ENCODE data around the gene MAST4. TPM values are rescaled to one million over a fixed set of nuclear protein-coding genes. Genes with fewer than 3 reads are reported as not detected.

MAST4 gene
- total and polyA plus RNA-seq, 2 experiments from 2014 or later: 4.2 to 6.0 TPM

DNA sequence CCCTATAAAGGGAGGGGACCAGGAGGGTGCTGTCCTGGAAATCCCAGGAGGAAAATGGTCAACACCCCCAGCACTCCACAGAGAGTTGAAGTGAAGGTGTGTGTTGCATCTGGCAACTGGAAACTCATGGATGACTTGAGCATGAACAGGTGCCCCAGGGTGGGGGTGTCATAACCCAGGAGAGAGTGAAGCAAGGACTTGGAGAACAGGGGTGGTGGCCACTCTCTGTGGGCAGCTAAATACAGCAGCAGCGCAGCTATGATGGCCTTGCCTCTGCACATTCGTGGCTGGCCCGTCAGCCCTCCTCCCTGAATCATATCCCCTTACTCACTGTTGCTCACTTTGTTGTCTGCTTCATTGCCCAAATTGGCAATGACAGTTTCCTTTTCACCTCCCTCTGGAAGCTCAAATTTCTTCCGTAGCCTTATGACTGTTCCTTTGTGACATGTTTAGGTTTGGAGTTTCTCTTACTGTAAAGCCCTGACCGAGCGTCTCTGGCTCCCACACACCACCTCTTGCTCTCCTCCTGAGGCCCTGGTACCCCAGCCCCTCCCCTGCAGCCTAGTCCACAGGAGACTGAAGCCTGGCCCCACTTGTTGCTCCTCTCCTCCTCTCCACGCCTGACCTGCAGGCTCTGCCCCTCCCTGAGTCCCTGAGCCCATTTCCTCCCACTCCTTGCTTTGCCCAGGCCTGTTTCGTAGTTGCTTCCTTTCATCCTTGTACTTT lies 414.7 kb downstream of the MAST4 start:
- H3K27me3 ChIP-seq (replicated peaks; ENCODE audit: insufficient read depth): no peaks in the 10 kb centered on the region
- H3K9me3 ChIP-seq (ENCODE audit: low read depth): no peaks in the 10 kb centered on the region
- peak overlapping the region; percentile 82 for H3K27ac ChIP-seq
- no peaks in the 10 kb centered on the region for H3K36me3 ChIP-seq (ENCODE audit: low read depth)
- peak; percentile 89 for DNase-seq
- H3K79me2 ChIP-seq (ENCODE audit: insufficient read depth): peaks cover 63% of the 10 kb centered on the region
- H3K9me2 ChIP-seq (ENCODE audit: insufficient read depth): no peaks in the 10 kb centered on the region
- TF ChIP-seq EZH2 (IDR thresholded peaks at IDR 0.05; ENCODE audit: insufficient read depth, poor library complexity, severe bottlenecking) (no peak), EZH2phosphoT487 (IDR thresholded peaks at IDR 0.05; ENCODE audit: insufficient read depth, low read depth) (no peak)
- H3K9ac ChIP-seq: peak overlapping the region; percentile 59
- H3K4me2 ChIP-seq (ENCODE audit: unreplicated experiment): peak overlapping the region; percentile 79
- in situ Hi-C loops (cut with MboI): no loop called here
- no peaks in the 10 kb centered on the region for H4K20me1 ChIP-seq (ENCODE audit: insufficient read depth)
- WGBS, 2 experiments (ENCODE audit: low coverage in 1 of 2, low lambda C conversion rate in 2 of 2, missing lambda C conversion rate in 2 of 2): 7% methylated on average over 8 of the region's 8 CpGs
- peaks cover 44% of the 10 kb centered on the region for H3K4me1 ChIP-seq (ENCODE audit: insufficient read depth)
- peak overlapping the region; percentile 49 for H3K4me3 ChIP-seq
- peaks cover 20% of the 10 kb centered on the region for H3F3A ChIP-seq (ENCODE audit: insufficient read depth)
- peak overlapping the region; percentile 77 for H2AFZ ChIP-seq

DNA sequence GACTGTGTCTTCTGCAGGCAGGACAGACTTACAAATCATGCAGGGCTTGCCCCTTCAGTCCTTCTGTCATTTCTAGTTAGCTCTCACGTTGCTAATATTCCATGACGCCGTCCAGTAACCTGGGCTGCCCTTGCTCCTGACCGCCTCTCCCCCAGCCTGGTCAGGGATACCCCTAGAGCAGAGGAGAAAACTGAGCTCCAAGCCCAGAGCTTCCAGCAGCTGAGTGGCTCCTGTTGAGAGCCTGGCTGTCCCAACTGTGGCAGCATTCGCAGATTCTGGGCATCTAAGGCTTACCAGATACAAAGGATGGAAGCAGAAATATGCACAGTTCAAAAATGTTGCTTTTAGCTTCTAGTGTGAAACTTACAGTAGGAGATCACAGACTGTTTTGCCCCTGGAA lies 415.2 kb downstream of the MAST4 start:
- peaks cover 44% of the 10 kb centered on the region for H3K4me1 ChIP-seq (ENCODE audit: insufficient read depth)
- H3K79me2 ChIP-seq (ENCODE audit: insufficient read depth): peaks cover 58% of the 10 kb centered on the region
- no peaks in the 10 kb centered on the region for H3K9me3 ChIP-seq (ENCODE audit: low read depth)
- H3K4me3 ChIP-seq: peak overlapping the region; percentile 49
- no peaks in the 10 kb centered on the region for H4K20me1 ChIP-seq (ENCODE audit: insufficient read depth)
- 91 to 92% methylated on average over 5 of the region's 5 CpGs for WGBS, 2 experiments (ENCODE audit: low coverage in 1 of 2, low lambda C conversion rate in 2 of 2, missing lambda C conversion rate in 2 of 2)
- H3F3A ChIP-seq (ENCODE audit: insufficient read depth): peaks cover 24% of the 10 kb centered on the region
- in situ Hi-C loops (cut with MboI): no loop called here
- peak overlapping the region; percentile 77 for H2AFZ ChIP-seq
- DNase-seq: no peak
- no peaks in the 10 kb centered on the region for H3K27me3 ChIP-seq (replicated peaks; ENCODE audit: insufficient read depth)
- no peak for TF ChIP-seq EZH2 (IDR thresholded peaks at IDR 0.05; ENCODE audit: insufficient read depth, poor library complexity, severe bottlenecking)
- TF ChIP-seq EZH2phosphoT487 (IDR thresholded peaks at IDR 0.05; ENCODE audit: insufficient read depth, low read depth): no peak
- H3K36me3 ChIP-seq (ENCODE audit: low read depth): no peaks in the 10 kb centered on the region
- no peaks in the 10 kb centered on the region for H3K9me2 ChIP-seq (ENCODE audit: insufficient read depth)
- H3K4me2 ChIP-seq (ENCODE audit: unreplicated experiment): peak overlapping the region; percentile 79
- peak overlapping the region; percentile 82 for H3K27ac ChIP-seq
- peak overlapping the region; percentile 59 for H3K9ac ChIP-seq

DNA sequence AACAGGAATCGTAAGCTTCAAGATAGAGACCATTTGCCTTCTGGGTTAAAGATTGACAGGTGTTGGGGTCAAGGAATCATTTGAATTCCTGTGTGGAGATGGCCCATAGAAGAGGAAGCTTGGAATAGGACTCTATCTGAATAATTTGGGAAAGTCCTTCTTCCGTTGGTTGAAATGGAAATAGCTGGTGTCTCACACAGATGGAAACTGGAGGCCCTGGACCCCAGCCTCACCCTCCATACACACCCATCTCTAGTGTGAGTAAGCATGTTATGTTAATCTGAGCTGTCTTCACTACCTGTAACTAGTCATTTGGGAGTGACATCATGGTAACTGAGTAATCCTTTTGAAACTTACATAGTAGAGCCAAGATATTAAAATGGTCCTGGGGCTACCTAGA lies 416.0 kb downstream of the MAST4 start:
- H3K27me3 ChIP-seq (replicated peaks; ENCODE audit: insufficient read depth): no peaks in the 10 kb centered on the region
- DNase-seq: peak; percentile 55
- peaks cover 26% of the 10 kb centered on the region for H3F3A ChIP-seq (ENCODE audit: insufficient read depth)
- no peak overlapping the region for H3K4me3 ChIP-seq
- TF ChIP-seq EZH2phosphoT487 (IDR thresholded peaks at IDR 0.05; ENCODE audit: insufficient read depth, low read depth) (no peak), EZH2 (IDR thresholded peaks at IDR 0.05; ENCODE audit: insufficient read depth, poor library complexity, severe bottlenecking) (no peak)
- H3K79me2 ChIP-seq (ENCODE audit: insufficient read depth): peaks cover 58% of the 10 kb centered on the region
- no peaks in the 10 kb centered on the region for H3K9me2 ChIP-seq (ENCODE audit: insufficient read depth)
- H3K36me3 ChIP-seq (ENCODE audit: low read depth): no peaks in the 10 kb centered on the region
- 64 to 71% methylated on average over 2 of the region's 2 CpGs for WGBS, 2 experiments (ENCODE audit: low coverage in 1 of 2, low lambda C conversion rate in 2 of 2, missing lambda C conversion rate in 2 of 2)
- H3K4me2 ChIP-seq (ENCODE audit: unreplicated experiment): peak overlapping the region; percentile 79
- no peak overlapping the region for H2AFZ ChIP-seq
- H3K9ac ChIP-seq: no peak overlapping the region
- peaks cover 44% of the 10 kb centered on the region for H3K4me1 ChIP-seq (ENCODE audit: insufficient read depth)
- H3K9me3 ChIP-seq (ENCODE audit: low read depth): no peaks in the 10 kb centered on the region
- peak overlapping the region; percentile 82 for H3K27ac ChIP-seq
- no peaks in the 10 kb centered on the region for H4K20me1 ChIP-seq (ENCODE audit: insufficient read depth)
- in situ Hi-C loops (cut with MboI): no loop called here

DNA sequence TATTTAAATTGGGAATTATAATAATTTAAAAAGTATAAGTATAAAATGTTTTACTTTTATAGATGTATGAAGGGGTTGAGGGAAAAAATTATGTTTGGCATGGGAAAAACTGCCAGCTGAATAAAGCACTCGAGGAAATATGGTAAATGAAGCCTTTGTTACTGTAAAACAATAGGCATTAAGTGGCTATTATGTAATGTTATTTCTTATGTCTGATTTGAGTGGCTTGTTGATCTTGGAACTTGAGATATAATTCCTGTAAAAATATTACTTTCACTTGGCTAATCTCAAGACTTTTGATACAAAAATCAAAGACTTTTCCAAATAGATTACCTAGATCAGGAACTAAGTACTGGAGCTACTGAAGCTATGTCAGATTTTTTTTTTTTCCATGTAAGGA lies 417.5 kb downstream of the MAST4 start:
- H2AFZ ChIP-seq: no peak overlapping the region
- no peak overlapping the region for H3K27ac ChIP-seq
- no peaks in the 10 kb centered on the region for H3K9me3 ChIP-seq (ENCODE audit: low read depth)
- H3F3A ChIP-seq (ENCODE audit: insufficient read depth): peaks cover 26% of the 10 kb centered on the region
- WGBS, 2 experiments (ENCODE audit: low coverage in 1 of 2, low lambda C conversion rate in 2 of 2, missing lambda C conversion rate in 2 of 2): 91 to 95% methylated on average over 1 of the region's 1 CpG
- no peak overlapping the region for H3K9ac ChIP-seq
- H3K4me3 ChIP-seq: no peak overlapping the region
- TF ChIP-seq EZH2 (IDR thresholded peaks at IDR 0.05; ENCODE audit: insufficient read depth, poor library complexity, severe bottlenecking): no peak
- peaks cover 48% of the 10 kb centered on the region for H3K79me2 ChIP-seq (ENCODE audit: insufficient read depth)
- H3K4me1 ChIP-seq (ENCODE audit: insufficient read depth): peaks cover 44% of the 10 kb centered on the region
- DNase-seq: no peak
- H3K9me2 ChIP-seq (ENCODE audit: insufficient read depth): no peaks in the 10 kb centered on the region
- no peaks in the 10 kb centered on the region for H4K20me1 ChIP-seq (ENCODE audit: insufficient read depth)
- H3K4me2 ChIP-seq (ENCODE audit: unreplicated experiment): no peak overlapping the region
- in situ Hi-C loops (cut with MboI): no loop called here
- H3K36me3 ChIP-seq (ENCODE audit: low read depth): no peaks in the 10 kb centered on the region
- no peaks in the 10 kb centered on the region for H3K27me3 ChIP-seq (replicated peaks; ENCODE audit: insufficient read depth)
